ENCODE results near the gene KCNMA1.

Gene KCNMA1

GRCh38 chr10:77631241-77631640, 6.4 kb downstream of the KCNMA1 start:
- DNase-seq = no peak

DNA sequence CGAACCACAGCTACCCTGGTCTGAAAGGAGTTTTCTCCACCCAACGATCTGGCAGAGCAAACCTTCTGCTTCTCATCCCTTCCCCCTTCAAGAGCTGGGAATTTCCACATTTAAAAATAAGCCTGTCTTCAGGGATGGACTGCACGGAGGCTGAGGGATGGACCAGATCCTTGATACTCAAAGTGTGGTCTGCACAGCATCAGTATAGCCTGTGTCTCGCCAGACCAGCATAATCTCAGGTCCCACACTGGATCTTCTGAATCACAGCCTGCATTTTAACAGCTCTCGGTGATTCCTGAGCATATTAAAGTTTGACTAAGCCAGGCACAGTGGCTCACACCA, 7.1 kb downstream of the KCNMA1 start:
- no peak for DNase-seq

GRCh38 chr10:77629775-77630506, 7.7 kb downstream of the KCNMA1 start:
- DNase-seq = no peak

DNA sequence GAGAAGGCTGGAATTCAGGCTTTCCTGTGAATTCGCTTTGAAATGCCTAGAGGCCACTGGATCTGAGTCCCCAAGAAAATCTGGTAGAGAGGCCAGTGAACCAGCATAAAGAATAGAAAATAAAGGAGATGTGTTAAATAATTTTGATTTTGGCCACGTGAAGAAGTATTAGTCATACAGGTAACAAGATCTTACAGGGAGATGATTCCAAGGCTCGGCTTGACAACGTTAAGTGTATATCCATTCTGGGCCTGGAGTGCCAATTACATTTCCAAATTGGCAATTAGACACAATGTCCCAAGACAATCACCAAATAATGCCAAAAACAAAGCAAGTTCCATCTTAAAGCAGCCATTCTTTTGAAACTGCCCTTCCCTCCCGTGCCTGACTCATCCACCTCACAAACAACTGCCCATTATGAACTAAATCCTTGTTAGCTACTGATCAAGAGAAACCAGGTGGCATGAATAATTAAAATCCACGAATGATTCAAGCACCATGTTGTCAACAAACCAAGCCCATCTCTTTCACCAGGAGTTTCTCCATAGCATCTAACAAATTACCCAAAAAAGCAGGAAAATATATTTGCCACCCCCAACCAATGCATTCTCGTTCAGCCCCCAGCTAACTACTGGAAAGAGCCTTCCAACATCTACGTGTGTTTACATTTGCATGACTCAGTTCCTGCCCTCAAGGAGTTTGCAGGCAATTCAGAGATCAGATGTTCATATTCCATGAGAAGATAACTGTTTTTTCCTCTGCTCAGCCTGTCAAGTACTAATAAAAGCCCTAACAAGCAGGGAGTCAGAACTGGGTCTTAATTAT, 8.5 kb downstream of the KCNMA1 start:
- DNase-seq = no peak

GRCh38 chr10:77626266-77626935, 11.2 kb downstream of the KCNMA1 start:
- DNase-seq = no peak

- no peak for DNase-seq
Measured at GRCh38 chr10:77625379-77625778, 12.2 kb downstream of the KCNMA1 start.

DNA sequence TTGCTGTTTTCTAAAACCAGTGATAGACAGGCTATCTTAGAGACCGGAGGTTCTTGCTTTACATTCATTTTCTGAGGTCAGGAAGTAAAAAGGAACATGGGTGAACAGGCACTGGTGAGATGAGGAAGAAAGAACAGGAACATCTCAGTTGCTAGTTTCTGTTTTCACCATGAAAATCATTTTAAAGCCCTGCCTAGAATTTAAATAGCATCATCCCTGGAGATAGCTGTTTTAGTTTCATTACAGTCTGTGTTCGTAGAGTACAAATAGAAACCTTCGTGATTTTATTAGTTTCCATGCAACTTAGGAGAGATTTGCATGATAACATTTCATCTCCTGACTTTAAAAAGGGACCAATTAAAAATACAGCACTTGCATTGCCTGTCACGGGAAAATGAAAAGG, 14.7 kb downstream of the KCNMA1 start:
- DNase-seq = no peak

DNA sequence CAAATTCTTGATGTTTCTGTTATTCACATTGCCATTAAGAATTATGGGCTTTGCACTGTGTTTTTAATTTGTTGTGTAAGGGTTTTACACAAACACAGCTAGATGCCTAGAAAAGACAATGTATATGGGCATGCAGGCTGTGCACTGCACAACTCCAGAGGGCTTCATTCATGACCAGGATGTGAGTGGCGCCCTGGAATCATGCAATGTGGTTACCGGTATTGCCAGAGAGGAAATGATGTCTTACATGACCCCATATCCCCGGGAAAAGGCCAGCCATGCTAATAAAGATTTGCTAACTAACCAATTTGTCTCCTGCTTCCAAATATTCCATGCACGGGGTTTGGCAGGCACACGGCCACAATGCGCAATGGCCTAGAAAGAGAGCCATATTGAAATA, 16.9 kb downstream of the KCNMA1 start:
- DNase-seq = no peak

DNA sequence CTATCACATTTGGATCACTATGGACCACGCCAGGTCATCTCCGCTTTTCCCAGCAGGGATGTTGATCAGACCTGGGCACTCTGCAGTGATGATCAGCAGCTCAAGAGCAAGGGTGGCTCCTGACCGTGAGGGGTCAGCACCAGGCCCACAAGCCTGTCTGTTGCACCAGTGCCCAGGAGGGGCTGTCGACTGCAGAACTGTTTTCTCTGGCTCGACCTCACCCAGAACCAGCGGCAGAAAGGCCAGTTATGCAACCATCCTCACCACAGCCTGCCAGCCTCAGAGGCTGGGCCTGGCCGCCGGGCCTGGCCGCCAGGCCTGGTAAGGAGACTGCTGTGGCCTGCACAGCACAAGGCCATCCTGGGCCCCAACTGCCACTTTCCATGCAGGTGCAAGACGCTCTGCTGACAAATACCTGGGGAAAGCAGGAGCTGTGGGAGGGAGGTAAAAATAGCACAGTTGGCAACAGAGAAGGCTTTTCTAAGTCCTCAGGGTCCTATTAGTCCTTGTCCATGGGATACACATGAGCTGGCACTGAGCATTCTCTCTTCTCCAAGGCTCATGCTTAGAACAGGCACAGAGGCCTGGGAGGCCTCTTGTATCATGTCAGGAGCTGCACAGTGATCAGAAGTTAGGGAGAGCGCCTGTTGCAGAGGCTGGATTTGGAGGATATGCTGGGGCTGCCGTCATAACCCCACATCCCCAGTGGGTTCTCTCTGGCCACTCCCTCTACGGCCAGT, 17.5 kb downstream of the KCNMA1 start:
- no peak for DNase-seq

DNA sequence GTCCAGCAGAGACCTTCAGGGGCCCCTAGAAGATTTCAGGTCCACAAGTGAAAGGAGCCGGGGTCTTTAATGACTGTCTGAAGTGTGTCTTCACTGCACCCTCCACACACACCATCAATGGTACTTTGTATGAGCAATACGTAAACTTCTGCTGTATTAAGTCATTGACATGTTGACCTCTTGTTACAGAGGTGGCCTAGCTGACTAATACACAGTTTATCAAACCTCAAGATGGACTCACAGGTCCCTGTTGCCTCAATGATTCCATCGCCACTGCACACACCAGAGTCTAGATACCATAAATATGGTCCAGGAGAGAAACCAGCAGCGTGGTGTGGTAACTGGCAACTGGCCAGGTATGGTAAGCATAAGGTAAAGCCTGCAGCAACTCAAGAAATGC, 19.5 kb downstream of the KCNMA1 start:
- DNase-seq = no peak

DNA sequence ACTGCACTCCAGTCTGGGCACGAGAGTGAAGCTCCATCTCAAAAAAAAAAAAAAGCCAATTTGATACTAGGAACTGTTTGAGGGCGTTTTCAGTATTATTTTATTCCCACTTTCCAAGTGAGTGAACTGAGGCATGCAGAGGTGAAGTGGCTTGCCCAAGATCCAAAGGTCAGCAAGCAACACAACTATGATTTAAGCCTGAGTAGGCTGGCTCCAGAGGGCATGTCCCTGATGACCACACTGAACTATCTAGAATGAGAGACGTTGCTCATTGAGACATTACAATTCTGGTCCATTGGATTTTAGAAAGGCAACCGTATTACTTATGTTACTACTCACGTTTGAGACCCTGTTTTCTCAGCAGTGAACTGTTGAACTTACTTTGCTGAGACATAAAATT, 20.8 kb downstream of the KCNMA1 start:
- DNase-seq = no peak

GRCh38 chr10:77614778-77615625, 22.6 kb downstream of the KCNMA1 start:
- DNase-seq = no peak

DNA sequence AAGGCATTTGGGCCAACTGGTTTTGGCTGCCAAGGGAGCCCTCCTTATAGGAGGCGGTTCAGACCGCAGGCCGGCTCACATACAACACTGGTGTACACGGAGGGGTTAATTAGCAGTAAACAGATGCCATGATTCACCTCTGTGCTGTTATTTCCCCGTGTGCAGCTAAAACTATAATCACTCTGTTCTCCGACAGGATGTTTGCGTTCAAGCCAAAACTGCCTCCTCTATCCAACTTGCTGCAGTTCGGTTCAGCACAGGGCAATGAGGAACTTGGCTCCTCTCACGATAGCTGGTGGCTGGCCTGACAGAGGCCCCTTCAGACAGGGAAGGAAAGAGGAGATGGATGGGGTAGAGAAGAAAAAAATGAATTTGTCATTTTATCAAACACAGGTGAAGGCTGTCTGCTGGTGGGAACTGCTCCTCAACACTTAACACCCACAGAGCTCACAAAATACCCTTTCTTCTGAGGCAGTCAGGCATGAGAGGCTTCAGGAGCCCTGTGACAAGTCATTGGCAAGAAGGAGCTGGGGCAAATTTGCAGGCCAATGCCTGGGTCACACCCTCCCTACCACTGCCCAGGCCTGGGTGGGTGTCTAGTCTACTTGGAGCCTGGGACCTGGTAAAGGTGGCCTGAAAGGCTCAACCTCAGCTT, 24.0 kb downstream of the KCNMA1 start:
- no peak for DNase-seq

- DNase-seq = no peak
Measured at GRCh38 chr10:77611670-77612069, 25.9 kb downstream of the KCNMA1 start.

DNA sequence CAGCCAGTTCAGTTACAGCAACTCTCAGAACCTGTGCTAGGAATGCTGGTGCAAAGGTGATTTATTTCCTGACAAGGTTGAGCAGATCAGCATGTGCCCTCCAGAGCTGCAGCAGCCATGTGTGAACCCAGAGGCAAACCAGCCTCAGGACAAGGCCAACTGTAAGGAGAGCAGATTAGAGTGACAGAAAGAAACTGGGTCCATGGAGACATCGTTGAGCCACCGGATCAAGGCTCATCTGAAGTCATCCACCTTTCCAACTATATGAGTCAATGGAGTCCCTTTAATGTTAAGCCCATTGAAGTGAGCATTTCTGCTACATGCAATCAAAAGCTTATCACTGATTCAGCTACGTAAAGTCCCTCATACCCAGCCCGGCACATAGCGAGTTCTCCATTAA, 26.4 kb downstream of the KCNMA1 start:
- DNase-seq = no peak

GRCh38 chr10:77609781-77610272, 27.8 kb downstream of the KCNMA1 start:
- DNase-seq = no peak

GRCh38 chr10:77608281-77608680, 29.3 kb downstream of the KCNMA1 start:
- no peak for DNase-seq

- no peak for DNase-seq
Measured at GRCh38 chr10:77606751-77607150, 30.9 kb downstream of the KCNMA1 start.

DNA sequence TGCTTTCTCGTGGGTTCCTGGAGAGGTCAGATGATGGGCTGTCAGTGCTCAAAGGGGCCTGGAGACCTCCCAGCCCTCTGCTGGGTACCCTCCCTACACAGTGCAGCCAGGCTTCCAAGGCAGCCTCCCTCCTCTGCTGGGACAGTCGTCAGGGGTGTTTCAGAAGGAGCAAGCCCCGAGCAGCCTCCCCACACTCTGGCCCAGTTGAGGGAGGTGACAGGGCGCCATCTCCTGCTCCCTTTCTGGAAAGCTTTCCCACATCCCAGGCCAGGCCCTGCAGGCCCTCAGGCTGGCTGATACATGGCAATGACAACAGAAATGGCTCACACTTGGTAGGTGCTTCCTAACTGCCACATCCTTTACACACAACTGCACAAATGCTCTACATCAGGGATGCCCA, 32.1 kb downstream of the KCNMA1 start:
- no peak for DNase-seq

GRCh38 chr10:77604941-77605351, 32.7 kb downstream of the KCNMA1 start:
- no peak for DNase-seq

GRCh38 chr10:77604063-77604462, 33.5 kb downstream of the KCNMA1 start:
- no peak for DNase-seq

DNA sequence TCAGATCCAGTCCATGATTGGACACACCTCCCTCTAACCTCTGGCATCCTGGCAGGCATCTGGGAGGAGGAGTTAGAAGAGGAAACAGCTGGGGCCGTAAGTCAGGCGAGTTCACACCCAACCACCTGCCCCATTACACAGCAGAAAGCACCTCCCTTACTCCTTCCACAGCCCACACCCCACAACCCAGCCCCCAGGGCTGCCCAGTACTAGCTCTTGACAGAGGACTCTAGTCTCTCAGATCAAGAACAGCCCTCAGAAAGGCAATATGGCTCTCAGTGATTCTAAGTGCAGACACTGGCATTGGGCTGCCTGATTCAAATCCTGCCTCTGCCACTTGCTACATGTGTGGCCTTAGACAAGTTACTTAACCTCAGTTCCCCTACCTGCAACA, 34.1 kb downstream of the KCNMA1 start:
- no peak for DNase-seq
